OCI-LY3 (cell line): Measurements from ENCODE around the gene CYP2J2.

Source experiments
- EZH2phosphoT487 ChIP-seq: fragments of 200-600 bp; shearing (Covaris generic); IDR thresholded peaks from 2 replicates; pipeline ENCODE4 v1.6.1; 2018; ENCODE audit warnings: antibody characterized with exemption, mixed run types, low read depth
- TF ChIP-seq, protein P1 (sequence below): fragments of 200-600, 300-600 bp; sonication (generic); IDR thresholded peaks from 2 replicates; pipeline ENCODE4 v1.5.1; 2014; ENCODE audit warnings: antibody characterized with exemption, low read length, low read depth

DNA sequence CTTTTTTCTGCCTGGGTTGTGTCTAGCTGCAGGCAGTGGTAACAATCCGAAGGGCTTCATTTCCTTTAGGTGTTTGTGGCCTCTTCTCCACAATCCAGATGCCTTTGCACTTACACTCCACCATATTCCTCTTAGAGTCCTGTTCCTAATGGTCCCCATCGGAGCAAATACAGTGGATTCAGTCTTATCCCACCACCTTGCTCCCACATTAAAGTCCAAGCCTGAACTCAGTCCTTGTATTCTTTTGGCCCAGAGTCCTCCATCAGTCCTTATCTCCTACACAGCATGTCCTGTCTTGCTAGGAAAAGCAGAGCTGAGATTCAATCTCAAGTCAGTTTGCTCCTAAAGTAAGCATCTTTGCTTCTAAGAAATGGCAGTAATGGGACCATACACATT, 8.8 kb downstream of the CYP2J2 start:
- TF ChIP-seq, protein P1, sequence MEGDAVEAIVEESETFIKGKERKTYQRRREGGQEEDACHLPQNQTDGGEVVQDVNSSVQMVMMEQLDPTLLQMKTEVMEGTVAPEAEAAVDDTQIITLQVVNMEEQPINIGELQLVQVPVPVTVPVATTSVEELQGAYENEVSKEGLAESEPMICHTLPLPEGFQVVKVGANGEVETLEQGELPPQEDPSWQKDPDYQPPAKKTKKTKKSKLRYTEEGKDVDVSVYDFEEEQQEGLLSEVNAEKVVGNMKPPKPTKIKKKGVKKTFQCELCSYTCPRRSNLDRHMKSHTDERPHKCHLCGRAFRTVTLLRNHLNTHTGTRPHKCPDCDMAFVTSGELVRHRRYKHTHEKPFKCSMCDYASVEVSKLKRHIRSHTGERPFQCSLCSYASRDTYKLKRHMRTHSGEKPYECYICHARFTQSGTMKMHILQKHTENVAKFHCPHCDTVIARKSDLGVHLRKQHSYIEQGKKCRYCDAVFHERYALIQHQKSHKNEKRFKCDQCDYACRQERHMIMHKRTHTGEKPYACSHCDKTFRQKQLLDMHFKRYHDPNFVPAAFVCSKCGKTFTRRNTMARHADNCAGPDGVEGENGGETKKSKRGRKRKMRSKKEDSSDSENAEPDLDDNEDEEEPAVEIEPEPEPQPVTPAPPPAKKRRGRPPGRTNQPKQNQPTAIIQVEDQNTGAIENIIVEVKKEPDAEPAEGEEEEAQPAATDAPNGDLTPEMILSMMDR: no peak
- no peak for TF ChIP-seq EZH2phosphoT487
